ENCODE measurements around the gene MYL6.
"Not testable (repeated sequence)": the region's sequence is repeated elsewhere in the genome, so short reads cannot be mapped to it uniquely, and the experiment has no call there.

Gene MYL6

DNA sequence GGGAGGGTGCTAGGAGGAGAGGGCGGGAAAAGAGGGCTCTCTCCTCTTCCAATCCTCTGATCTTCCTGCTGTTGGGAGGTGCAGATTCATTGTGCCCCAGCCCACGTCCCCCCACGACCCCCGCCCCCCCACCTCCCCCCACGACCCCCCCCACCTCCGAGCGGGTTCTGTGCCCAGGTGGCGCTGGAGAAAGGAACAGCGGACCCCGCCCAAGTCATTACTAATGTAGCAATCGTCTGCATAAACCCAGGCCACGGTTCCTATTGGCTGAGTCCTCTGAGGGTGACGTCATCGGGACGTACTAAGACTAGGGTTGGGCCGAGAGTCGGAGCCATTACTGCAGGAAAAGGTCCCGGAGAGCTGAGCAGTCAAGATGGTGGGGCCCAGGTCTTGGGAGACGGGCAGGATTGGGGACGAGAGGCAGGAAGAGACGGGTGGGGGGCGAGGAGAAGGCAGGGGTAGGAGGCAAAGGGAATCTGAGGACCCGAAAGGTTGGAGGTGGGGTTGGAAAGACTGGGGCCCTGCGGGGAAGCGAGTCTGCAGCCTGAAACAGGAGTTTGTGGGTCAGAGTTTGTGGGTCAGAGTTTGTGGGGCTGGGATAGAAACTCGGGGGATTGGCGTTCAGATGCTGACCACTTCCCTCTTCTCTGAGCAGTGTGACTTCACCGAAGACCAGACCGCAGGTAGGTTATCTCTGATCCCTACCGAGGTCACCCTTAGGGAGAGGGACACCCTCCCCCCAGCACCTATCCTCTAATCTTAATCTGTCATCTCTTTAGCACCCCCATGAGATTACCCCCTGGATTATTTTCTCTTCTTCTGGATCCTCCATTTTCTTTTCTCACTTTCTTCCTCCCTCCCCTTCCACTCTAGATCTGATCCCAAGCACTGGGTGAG, at the start of gene MYL6:
Gene MYL6 (plus strand): TSS at position 331 of the 897 bp plus-strand sequence. CDS start 43 bp downstream, at position 374.
- DNase-seq: peak; percentile 94

DNA sequence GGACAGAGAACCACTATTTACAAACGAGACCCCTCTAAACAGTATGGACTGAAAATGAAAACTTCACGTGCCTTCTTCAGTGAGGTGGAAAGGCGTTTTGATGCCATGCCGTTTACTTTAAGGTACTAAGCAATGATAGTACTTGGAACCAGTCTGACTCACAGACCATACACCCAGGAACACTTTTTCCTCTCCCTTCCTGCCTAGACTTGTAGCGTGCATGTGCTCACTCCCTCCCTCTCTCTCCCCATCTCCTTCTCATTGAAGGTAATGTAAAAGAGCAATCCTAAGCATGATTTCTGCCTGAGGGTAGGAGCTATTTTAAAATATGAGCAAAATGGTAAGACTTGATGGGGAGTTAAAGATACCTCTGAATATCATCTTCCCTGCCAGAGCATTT, 47.6 kb upstream of the MYL6 start:
- no peak for DNase-seq

DNA sequence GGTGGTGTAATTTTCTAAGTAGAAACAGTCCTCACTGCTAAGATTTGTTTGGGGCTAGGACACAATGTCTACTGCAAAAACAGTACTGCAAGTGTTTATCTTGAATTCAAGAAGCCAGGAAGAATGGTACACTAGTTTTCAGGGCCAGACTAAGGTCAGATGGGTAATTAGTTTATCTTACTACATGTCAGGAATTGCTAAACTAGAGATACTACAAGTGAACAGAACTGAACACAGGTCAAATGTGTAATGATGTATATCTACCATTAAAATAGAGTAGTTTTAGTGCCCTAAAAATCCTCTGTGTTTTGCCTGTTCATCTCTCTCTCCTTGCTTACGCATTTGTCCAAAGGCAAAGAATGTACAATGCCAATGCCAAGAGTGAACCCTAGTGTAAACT, 44.1 kb upstream of the MYL6 start:
- DNase-seq: no peak

DNA sequence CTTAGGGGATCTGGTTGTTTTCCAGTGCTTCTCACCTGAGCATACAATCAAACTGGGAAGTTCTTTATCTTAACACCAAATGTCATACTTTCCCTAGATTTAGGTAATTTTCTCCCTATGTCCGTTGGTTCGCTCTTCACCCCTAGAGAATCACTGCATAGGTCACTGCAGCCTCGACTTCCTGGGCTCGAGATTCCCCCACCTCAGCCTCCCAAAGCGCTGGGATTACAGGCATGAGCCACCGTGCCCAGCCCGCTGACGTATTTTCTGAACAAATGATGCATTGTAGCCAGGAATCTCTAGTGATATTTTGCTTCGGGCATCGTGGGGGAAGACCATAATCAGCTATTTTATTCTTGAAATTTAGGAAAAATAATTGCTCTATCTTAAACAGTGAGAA, 42.8 kb upstream of the MYL6 start:
- no peak for DNase-seq

DNA sequence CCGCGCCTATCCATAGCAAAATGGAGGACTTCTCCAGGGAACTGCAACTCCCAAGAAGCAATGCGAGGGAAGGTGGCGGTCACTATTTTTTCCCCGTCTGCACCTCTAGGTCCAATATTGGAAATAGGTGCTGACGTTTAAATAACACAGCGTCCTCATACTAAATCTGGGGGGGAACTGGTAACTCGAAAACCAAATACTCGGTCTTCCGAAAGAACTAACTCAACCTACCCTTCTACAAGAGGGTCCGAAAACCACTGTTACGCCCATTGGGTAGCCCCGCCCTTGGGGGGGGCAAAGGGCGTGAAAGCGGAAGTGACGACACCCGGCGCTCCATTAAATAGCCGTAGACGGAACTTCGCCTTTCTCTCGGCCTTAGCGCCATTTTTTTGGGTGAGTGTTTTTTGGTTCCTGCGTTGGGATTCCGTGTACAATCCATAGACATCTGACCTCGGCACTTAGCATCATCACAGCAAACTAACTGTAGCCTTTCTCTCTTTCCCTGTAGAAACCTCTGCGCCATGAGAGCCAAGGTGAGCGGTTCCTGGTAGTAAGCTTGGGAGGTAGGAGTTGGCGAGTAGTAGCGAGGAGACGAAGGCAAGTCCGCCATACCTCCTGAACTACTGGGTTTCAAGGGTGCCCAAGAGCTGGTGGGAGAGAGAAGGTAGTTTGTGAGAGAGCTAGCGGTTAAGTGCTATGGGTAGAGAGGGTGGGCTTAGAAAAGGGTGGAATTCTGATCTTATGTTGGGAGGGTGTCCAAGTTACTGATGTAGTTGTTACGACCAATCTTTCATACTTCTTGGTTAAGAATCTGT, 41.7 kb upstream of the MYL6 start, which contains the start of gene RPL41:
Gene RPL41 (plus strand): TSS at position 367 of the 815 bp plus-strand sequence.
- DNase-seq: peak; percentile 98

DNA sequence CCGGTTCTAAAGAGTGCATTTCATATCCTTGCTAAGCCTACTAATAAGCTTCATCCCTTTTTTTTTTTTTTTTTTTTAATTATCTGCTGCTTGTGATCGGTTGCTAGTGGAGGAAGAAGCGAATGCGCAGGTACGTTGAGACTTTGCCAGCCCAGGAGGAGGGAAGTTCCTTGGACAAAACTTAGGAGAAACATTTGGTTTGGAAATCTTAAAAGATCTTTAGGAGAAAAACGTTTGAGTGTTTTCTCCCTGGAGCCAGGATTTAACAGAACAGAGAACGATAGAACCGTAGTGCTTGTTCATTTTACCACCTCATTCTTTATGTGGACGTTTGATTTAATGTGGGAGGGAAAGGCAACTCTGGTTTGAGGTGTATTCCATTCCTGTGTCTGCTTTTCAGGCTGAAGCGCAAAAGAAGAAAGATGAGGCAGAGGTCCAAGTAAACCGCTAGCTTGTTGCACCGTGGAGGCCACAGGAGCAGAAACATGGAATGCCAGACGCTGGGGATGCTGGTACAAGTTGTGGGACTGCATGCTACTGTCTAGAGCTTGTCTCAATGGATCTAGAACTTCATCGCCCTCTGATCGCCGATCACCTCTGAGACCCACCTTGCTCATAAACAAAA, 41.0 kb upstream of the MYL6 start:
- DNase-seq: not testable (repeated sequence)

DNA sequence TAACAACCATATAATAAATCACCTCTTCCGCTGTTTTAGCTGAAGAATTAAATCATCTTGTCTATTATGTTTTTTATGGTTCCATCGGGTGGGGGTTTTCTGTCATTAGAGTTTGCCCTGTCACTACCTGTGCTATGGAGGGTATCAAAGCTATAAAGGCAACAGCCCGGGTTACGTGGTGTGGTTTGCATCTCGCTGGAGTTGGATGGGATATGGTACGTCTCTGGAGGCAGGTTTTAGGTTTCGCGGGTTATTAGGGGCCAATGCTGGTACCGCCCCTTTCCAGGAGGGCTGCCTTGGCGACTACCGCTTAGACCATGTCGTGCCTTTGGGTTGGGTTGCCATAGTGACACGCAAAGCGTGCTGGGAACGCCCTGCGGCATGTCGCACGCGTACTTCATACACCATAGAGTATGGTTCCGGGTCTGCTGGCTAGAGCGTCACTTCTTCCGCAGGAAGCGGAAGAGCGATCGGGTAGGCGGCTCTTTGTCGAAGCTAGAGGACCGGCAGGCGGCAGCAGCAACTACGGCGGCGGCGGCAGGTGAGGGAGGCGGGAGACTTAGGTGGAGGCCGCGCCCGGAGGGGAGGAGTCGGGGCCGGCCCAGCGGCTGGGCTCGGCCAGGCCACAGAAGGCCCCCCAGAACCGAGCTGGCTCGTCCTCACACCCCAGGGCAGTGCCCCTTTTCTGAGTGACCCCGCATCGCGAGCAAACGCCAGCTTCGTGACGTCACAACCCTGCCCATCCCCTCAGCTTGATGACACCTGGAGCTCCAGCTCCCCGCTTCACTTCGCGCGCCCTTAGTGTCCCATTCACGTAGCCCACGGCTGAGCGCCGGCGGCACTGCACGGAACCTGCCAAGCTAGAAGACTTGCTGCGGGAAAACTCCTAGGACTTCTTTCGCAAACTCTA, 40.1 kb upstream of the MYL6 start, which contains the start of gene ZC3H10:
Gene ZC3H10 (plus strand): TSS at position 489 of the 910 bp plus-strand sequence. CDS start 2,297 bp downstream, outside the sequence.
- DNase-seq: peak; percentile 96

DNA sequence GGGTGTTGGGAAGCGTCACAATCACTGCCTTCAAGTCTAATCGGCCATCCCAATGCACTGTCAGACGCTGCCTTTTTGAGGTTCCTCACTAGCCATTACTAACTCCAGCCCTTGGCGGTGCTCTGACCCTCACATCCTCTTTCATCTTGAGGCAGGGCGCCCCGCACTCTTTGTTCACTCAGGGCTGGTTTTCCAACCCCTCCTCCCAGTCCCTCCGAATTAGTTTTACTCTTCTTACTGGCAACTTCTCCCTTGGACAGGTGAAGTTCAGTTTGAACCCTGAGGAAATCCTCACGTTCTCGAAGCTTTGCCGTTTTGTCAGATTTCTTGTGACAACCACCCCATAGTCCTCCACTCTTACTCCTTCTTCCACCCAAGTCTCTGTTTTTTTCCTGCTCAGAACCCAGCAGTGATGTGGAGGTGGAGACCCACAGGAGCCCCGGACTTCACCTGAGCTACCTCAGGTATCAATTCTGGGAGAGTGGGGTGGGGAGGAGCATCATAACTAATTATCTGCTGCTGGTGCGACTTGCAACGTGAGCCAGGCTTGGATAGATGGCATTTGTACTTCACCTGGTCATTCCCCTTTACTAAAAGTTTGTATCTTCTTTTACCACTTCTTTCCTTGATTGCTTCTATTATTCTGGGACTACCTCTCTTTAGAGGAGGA, 39.3 kb upstream of the MYL6 start:
- DNase-seq: no peak

DNA sequence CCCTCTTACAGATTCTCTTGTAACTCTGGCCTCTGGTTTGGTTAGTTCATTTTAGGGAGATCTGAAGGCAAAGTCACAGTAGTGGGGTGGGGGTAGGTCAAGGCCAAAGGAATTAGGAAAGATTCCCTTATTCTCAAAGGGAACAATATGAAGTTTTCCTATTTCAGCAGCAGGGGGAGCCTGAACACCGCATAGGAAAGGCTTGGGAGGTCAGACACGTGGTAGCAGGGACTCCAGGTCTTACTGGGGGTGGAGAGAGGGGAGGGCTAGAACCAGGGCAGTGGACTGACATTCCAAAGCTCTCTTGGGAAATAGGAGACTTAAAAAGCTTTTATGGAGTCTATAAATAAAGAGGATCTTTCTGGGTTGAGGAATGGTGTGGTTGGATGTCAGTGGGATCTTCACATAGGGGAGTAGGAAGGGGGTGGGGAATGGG, 38.8 kb upstream of the MYL6 start:
- DNase-seq: peak; percentile 74

DNA sequence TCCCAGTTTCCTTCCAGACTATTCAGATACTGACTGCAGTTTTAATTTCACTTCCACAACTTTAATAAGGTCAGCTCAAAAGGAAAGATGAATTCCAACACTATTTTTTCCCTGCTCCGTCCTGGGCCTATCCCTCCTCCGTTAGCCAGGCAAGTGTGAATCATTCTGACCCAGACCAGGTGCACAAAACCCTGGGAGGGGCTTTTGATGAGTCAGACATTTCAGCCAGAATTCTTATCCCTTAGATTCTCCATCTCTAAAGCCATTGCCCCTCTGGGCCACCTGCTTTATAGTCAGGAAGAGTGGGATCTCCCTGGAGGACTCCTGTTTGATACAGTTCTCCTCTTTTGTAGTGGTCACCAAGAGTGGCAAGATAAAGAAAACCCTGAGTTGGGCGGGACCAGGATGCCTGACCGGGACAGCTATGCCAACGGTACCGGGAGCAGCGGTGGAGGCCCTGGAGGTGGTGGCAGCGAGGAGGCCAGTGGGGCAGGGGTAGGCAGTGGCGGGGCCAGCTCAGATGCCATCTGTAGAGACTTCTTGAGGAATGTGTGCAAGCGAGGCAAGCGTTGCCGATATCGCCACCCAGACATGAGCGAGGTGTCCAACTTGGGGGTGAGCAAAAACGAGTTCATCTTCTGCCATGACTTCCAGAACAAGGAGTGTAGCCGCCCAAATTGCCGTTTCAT, 37.9 kb upstream of the MYL6 start:
- no peak for DNase-seq

DNA sequence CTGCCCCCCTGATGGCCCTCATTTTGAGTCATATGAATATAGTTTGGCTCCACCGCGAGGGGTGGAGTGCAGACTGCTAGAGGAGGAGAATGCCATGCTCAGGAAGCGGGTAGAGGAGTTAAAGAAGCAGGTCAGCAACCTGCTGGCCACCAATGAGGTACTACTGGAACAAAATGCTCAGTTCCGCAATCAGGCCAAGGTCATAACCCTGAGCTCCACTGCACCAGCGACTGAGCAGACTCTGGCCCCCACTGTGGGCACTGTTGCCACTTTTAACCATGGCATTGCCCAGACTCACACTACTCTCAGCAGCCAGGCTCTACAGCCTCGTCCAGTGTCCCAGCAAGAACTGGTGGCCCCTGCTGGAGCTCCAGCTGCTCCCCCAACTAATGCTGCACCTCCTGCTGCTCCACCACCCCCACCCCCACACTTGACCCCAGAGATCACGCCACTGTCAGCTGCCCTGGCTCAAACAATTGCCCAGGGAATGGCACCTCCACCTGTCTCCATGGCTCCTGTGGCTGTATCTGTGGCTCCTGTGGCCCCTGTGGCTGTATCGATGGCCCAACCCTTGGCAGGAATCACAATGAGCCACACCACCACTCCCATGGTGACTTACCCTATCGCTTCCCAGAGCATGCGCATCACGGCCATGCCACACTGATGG, 36.8 kb upstream of the MYL6 start:
- no peak for DNase-seq

DNA sequence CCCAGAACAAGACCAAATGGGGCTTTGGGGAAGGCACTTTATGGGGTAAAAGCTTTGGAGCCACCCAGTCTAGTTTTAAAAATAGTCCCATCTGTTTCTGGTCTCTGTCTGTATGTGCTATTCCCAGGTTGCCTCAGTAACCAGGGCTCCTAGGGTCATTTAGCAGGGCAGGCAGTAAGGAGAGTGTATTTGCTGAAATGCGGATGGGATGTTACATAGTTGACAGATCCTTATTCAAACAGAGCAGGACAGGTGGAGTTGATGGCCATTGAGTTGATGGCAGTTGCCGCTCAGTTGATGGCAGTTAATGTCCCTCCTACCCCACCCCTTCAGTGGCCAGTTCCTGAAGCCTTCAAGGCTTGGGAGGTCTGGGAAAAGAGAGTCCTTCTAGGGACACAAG, 35.5 kb upstream of the MYL6 start:
- DNase-seq: no peak

DNA sequence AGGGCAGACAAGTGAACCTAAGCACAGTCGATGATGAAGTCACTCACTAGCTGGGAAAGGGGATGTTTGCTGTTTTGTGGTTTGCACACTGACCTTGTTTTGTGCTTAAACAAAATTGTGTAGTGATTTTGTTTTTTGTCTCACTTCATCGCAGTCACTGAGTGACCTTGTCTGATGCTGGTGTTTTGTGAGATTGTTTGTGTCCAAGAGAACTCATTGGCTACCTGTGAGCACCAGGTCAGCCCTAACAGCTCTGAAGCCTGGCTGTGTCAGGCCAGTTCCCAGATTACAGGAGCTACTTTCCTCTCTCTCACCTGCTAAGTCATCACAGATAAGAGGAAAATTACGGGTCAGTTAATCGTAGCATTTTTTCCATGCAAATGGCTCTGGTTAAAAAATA, 34.0 kb upstream of the MYL6 start:
- DNase-seq: no peak

DNA sequence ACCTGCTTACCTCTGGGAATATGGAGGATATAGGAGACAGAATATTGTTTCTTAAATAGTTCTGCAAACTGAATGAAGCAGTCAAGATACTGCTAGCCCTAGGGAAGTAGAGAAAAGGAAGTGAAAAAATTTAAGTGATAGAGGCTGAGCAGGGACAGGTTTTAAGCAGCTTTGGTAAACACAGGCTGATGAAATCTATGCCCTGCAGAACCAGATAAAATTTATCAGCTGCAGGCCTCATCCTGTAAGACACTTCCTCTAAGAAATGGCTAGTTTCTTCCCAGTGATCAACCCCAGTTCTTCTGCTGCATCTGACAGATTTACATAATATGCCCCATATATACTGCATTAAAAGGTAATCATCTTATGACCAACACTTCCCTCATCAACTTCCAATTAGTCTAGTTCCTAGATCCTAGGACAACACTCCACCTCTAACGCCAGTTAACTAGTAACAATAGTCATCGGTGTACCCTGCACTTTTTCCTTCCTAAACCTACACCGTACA, 31.4 kb upstream of the MYL6 start:
- DNase-seq: no peak

DNA sequence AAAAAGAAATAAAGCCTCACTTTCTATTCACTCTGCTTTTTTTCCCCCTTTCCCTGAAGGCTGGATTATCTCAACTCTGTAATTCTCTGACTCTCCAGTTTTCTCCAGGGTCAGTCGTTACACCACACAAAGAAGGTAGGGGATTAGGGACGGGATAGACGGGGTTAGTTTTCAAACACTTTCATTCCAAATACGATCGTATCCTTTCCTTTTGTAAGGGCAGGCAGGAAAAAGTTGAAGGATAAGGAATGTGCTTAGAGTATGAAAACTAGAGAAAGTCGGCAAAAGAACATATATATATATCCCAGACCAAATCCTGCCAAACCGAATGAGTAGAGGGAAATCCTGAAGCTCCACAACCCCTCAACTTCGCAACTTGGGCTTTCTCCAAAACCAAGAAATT, 30.7 kb upstream of the MYL6 start:
- no peak for DNase-seq

DNA sequence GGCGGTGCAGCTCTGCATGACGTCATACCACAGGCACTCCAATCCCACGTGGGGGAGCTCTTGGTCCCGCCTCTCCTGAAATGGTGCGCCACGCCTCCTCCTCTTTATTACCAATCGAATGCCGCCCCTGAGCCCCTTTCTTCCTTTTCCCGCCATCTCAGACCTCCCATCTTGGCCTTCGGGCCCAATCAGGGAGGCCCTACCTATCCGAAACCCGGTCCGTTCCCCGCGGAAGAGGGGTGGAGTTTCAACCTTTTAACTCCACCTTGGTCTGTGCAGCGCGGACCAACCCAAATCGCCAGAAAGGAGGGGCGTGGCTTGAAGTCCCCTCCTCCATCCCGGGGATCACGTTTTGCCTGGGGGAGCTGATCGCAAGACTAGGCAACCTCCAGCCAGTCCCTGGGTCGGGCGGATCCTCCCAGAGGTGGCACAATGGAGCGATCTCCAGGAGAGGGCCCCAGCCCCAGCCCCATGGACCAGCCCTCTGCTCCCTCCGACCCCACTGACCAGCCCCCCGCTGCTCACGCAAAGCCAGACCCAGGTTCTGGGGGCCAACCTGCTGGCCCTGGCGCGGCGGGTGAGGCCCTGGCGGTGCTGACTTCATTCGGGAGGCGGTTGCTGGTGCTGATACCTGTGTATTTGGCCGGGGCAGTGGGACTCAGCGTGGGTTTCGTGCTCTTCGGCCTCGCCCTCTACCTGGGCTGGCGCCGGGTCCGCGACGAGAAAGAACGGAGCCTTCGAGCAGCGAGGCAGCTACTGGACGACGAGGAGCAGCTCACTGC, 30.1 kb upstream of the MYL6 start, which contains the start of gene ESYT1:
Gene ESYT1 (plus strand): TSS at position 380 of the 782 bp plus-strand sequence. CDS start 53 bp downstream, at position 433.
- DNase-seq: peak; percentile 98

DNA sequence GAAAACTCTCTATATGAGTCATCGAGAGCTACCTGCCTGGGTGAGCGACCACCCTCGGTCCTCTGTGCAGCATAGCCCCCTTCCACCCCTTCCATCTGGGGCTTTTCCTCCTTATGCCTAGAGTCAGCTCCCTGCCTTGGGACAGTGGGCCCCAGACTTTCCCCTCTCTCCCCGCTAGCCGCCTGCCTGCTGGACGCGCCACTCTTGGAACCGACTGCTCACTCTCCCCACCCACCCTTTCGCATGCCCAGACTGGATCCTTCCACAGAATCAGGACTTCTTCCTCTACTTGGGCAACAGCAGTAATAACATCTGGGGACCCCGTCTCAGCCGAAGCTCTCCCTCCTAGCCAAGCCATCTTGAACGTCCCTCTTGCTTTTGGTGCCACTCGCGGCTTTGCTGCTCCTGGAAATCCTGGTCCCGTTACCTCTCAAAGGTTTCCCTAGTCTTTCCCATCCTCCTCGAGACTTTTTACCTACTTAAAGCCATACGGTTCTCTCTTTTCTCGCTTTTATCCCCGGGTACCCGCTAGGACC, 29.4 kb upstream of the MYL6 start:
- no peak for DNase-seq

DNA sequence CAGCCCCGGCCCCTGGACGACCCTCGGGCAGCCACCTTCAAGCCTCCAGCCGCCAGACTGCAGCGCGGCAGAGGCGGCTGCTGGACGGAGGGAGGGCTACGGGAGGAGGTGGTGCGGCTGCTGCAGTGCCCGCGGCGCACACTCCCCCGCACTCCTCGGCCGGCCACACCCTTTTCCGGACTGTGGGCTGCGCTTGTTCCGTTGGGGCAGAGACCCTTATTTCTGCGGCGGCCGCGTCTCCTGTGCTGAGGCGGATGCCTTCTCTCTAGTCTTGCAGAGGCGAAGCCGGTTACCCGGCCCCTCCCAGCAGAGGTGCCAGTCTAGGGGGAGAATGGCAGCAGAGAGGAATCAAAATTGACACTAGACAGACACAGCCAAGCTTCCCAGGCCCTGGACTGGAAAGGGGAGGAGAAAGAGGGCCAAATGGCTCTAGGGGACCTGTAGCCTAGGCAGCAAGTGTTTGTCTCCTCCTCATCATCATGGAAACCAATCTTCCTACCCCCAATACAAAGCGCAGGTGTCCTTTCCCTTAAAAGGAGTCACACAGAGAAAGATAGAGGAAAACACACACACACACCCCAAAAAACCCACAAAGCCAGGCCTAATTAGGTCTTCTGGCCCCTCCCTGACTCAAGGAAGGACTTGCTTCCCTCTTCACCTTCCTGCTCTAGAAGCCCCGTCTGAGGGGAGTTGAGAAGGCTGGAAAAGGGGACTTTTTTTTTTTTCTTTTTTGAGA, 28.8 kb upstream of the MYL6 start:
- no peak for DNase-seq

Measured in NCI-H2029 treated with DMSO at 0.1 percent for 48 hours (cell line).